Caco-2 (cell line): ENCODE data around the gene USP43. TPM values are rescaled to one million over a fixed set of nuclear protein-coding genes. Genes with fewer than 3 reads are reported as not detected.

Experiments
- BruUV-seq: library from RNA; stranded (reverse); fragments of 400-500 nt; replicated peaks from 2 replicates; lab custom pipeline; 2021; lab: Mats Ljungman, UMichigan
- CTCF ChIA-PET: fragments of 300-600 bp; sonication (Branson Sonifier 250); formaldehyde crosslinking; loops from one replicate; lab custom pipeline; 2022; ENCODE audit warnings: antibody characterized with exemption; lab: Charles Lee
- POLR2A ChIA-PET: fragments of 300-600 bp; sonication (Branson Sonifier 250); formaldehyde crosslinking; loops from one replicate; lab custom pipeline; 2022; ENCODE audit warnings: antibody characterized with exemption; lab: Charles Lee
- DNase-seq, 2 experiments: peaks; one replicate each; pipeline versions ENCODE4 v3.0.0 to v3.0.0-alpha.2; 2020 to 2022
- H3K27me3 ChIP-seq: replicated peaks from 2 replicates; pipeline ENCODE4 v1.6.0; 2011; ENCODE audit warnings: low read length; ENCODE audit not compliant: control insufficient read depth, insufficient read depth
- H3K36me3 ChIP-seq: 2 replicates; pipeline ENCODE4 v1.5.1; 2011; ENCODE audit warnings: low read length; ENCODE audit not compliant: control insufficient read depth, insufficient read depth
- H3K4me1 ChIP-seq: fragments of 250-450 bp; sonication (Bioruptor Pico); 2 replicates; pipeline ENCODE4 v1.5.1; 2020; ENCODE audit warnings: mild to moderate bottlenecking
- H3K4me3 ChIP-seq: 2 replicates; pipeline ENCODE4 v1.5.1; 2011; ENCODE audit warnings: low read depth, mild to moderate bottlenecking, control low read depth, low read length
- H3K9me3 ChIP-seq: fragments of 250-450 bp; sonication (Bioruptor Pico); 2 replicates; pipeline ENCODE4 v1.5.1; 2020; ENCODE audit warnings: mild to moderate bottlenecking, moderate library complexity
- H3K27ac Mint-ChIP-seq: one replicate; pipeline ENCODE4 v1.8.0; 2022; ENCODE audit warnings: mixed read lengths; ENCODE audit not compliant: unreplicated experiment
- H3K27me3 Mint-ChIP-seq: one replicate; pipeline ENCODE4 v1.8.0; 2022; ENCODE audit warnings: mixed read lengths; ENCODE audit not compliant: insufficient read depth, unreplicated experiment
- H3K36me3 Mint-ChIP-seq: one replicate; pipeline ENCODE4 v1.8.0; 2022; ENCODE audit warnings: mild to moderate bottlenecking, mixed read lengths; ENCODE audit not compliant: insufficient read depth, unreplicated experiment
- H3K4me1 Mint-ChIP-seq: one replicate; pipeline ENCODE4 v1.8.0; 2022; ENCODE audit warnings: low read depth, mixed read lengths; ENCODE audit not compliant: unreplicated experiment
- H3K4me3 Mint-ChIP-seq: one replicate; pipeline ENCODE4 v1.8.0; 2022; ENCODE audit warnings: mild to moderate bottlenecking, moderate library complexity, mixed read lengths; ENCODE audit not compliant: unreplicated experiment
- H3K9me3 Mint-ChIP-seq: one replicate; pipeline ENCODE4 v1.8.0; 2022; ENCODE audit warnings: mixed read lengths; ENCODE audit not compliant: unreplicated experiment
- CTCF ChIP-seq, 2 experiments: fragments of 200-600 bp in 1 of 2; IDR thresholded peaks; 1 replicate in 1 of 2; 2 replicates in 1 of 2; pipeline versions ENCODE4 v1.5.1 to v1.8.0; 2011 to 2022; ENCODE audit warnings: antibody characterized with exemption in 1 of 2, control low read depth in 1 of 2, inconsistent platforms in 1 of 2, low read depth in 1 of 2, low read length in 1 of 2, mild to moderate bottlenecking in 1 of 2, moderate library complexity in 1 of 2; ENCODE audit not compliant: insufficient read depth in 1 of 2, severe bottlenecking in 1 of 2, unreplicated experiment in 1 of 2
- intact Hi-C: fragments of 100-400 bp; cut with micrococcal nuclease; formaldehyde crosslinking; loops from one replicate; pipeline ENCODE4 v1.10.0; 2022; ENCODE audit not compliant: unreplicated experiment
- total RNA-seq: library from RNA; stranded (reverse); gene quantifications from 2 replicates; pipeline ENCODE4 v1.2.3, GENCODE V29; 2022

USP43 gene
- total RNA-seq, 1 experiment from 2014 or later = 6.0 TPM

- no peaks in the 10 kb centered on the region; the same call in 1 of the 2 replicates for H3K36me3 ChIP-seq
- no peaks in the 10 kb centered on the region for H3K9me3 ChIP-seq
- DNase-seq = no peak
- peaks cover 12% of the 10 kb centered on the region for H3K36me3 Mint-ChIP-seq
- H3K27me3 ChIP-seq = no peaks in the 10 kb centered on the region
- H3K4me1 Mint-ChIP-seq = no peaks in the 10 kb centered on the region
- H3K4me3 ChIP-seq = no peak overlapping the region
- H3K27ac Mint-ChIP-seq = no peak overlapping the region
- ChIA-PET CTCF (no interaction called here), POLR2A (no interaction called here)
- H3K27me3 Mint-ChIP-seq = no peaks in the 10 kb centered on the region
- no TSS peak for BruUV-seq
- no peaks in the 10 kb centered on the region for H3K9me3 Mint-ChIP-seq
- no peaks in the 10 kb centered on the region for H3K4me1 ChIP-seq
- intact Hi-C loops = no loop called here
- TF ChIP-seq CTCF (IDR thresholded peaks at IDR 0.05; ENCODE audit: insufficient read depth in 1 of 2, low read depth in 1 of 2, low read length in 1 of 2, severe bottlenecking in 1 of 2, unreplicated experiment in 1 of 2) = no peak
- no peak overlapping the region for H3K4me3 Mint-ChIP-seq
Observed at GRCh38 chr17:9714801-9715200, 69.5 kb downstream of the USP43 start.

DNA sequence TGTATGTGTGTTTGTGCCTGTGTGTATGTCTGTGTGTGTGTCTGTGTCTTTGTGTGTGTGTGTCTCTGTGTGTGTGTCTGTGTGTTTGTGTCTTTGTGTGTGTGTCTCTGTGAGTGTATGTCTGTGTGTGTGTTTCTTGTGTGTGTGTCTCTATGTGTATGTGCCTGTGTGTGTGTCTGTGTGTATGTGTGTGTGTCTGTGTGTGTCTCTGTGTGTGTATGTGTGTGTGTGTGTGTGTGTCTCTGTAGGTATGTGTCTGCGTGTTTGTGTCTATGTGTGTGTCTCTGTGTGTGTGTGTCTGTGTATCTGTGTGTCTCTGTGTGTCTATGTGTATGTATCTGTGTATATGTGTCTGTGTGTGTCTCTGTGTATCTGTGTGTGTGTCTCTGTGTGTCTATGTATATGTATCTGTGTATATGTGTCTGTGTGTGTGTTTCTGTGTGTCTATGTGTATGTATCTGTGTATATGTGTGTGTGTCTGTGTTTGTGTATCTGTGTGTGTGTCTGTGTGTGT lies 70.2 kb downstream of the USP43 start:
- no peaks in the 10 kb centered on the region for H3K9me3 ChIP-seq
- no peaks in the 10 kb centered on the region for H3K27me3 ChIP-seq
- H3K4me3 Mint-ChIP-seq = no peak overlapping the region
- H3K36me3 ChIP-seq = no peaks in the 10 kb centered on the region; the same call in 1 of the 2 replicates
- BruUV-seq = no TSS peak
- no peaks in the 10 kb centered on the region for H3K27me3 Mint-ChIP-seq
- ChIA-PET POLR2A (no interaction called here), CTCF (no interaction called here)
- no peak for DNase-seq
- no peaks in the 10 kb centered on the region for H3K9me3 Mint-ChIP-seq
- intact Hi-C loops = no loop called here
- no peak overlapping the region for H3K27ac Mint-ChIP-seq
- H3K4me3 ChIP-seq = no peak overlapping the region
- no peak for TF ChIP-seq CTCF (IDR thresholded peaks at IDR 0.05; ENCODE audit: insufficient read depth in 1 of 2, low read depth in 1 of 2, low read length in 1 of 2, severe bottlenecking in 1 of 2, unreplicated experiment in 1 of 2)
- no peaks in the 10 kb centered on the region for H3K4me1 ChIP-seq
- H3K4me1 Mint-ChIP-seq = no peaks in the 10 kb centered on the region
- H3K36me3 Mint-ChIP-seq = peaks cover 12% of the 10 kb centered on the region

GRCh38 chr17:9725575-9725974 lies 80.3 kb downstream of the USP43 start:
- CTCF ChIA-PET = no interaction called here
- H3K4me3 Mint-ChIP-seq = no peak overlapping the region

More at GRCh38 chr17:9725575-9725974, 80.3 kb downstream of the USP43 start:
- no peaks in the 10 kb centered on the region for H3K4me1 ChIP-seq
- no peak for DNase-seq
- Mint-ChIP-seq H3K9me3 (no peaks in the 10 kb centered on the region), H3K27ac (no peak overlapping the region), H3K27me3 (no peaks in the 10 kb centered on the region), H3K36me3 (peaks cover 5% of the 10 kb centered on the region), H3K4me1 (no peaks in the 10 kb centered on the region)
- TF ChIP-seq CTCF (IDR thresholded peaks at IDR 0.05; ENCODE audit: insufficient read depth in 1 of 2, low read depth in 1 of 2, low read length in 1 of 2, severe bottlenecking in 1 of 2, unreplicated experiment in 1 of 2) = no peak
- POLR2A ChIA-PET = no interaction called here
- no peak overlapping the region for H3K4me3 ChIP-seq
- no TSS peak for BruUV-seq
- H3K27me3 ChIP-seq = no peaks in the 10 kb centered on the region
- intact Hi-C loops = no loop called here
- no peaks in the 10 kb centered on the region for H3K36me3 ChIP-seq
- H3K9me3 ChIP-seq = no peaks in the 10 kb centered on the region
